Fibroblast of skin of back (primary cell): Measurements from ENCODE around the gene OR2K2. TPM values are rescaled to one million over a fixed set of nuclear protein-coding genes. Genes with fewer than 3 reads are reported as not detected.
"Not testable (repeated sequence)": the region's sequence is repeated elsewhere in the genome, so short reads cannot be mapped to it uniquely, and the experiment has no call there.

Experiments used
- DNase-seq: peaks from one replicate; pipeline ENCODE4 v3.0.0-alpha.2; 2013
- polyA plus RNA-seq, 2 experiments: library from polyadenylated mRNA; unstranded; fragments of 120-200 nt; gene quantifications; one replicate each; pipeline ENCODE4 v1.2.1, GENCODE V29; 2013; ENCODE audit not compliant: insufficient read length in 2 of 2

The OR2K2 gene, protein sequence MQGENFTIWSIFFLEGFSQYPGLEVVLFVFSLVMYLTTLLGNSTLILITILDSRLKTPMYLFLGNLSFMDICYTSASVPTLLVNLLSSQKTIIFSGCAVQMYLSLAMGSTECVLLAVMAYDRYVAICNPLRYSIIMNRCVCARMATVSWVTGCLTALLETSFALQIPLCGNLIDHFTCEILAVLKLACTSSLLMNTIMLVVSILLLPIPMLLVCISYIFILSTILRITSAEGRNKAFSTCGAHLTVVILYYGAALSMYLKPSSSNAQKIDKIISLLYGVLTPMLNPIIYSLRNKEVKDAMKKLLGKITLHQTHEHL
- polyA plus RNA-seq (2013, experiment 1 of 2; ENCODE audit: insufficient read length): not detected
- polyA plus RNA-seq (2013, experiment 2 of 2; ENCODE audit: insufficient read length): not detected

GRCh38 chr9:111330124-111330523 lies at the start of gene OR2K2:
Gene OR2K2 (minus strand): TSS chr9:111330224. CDS start chr9:111328433, 1,791 bp downstream.
- no peak for DNase-seq

DNA sequence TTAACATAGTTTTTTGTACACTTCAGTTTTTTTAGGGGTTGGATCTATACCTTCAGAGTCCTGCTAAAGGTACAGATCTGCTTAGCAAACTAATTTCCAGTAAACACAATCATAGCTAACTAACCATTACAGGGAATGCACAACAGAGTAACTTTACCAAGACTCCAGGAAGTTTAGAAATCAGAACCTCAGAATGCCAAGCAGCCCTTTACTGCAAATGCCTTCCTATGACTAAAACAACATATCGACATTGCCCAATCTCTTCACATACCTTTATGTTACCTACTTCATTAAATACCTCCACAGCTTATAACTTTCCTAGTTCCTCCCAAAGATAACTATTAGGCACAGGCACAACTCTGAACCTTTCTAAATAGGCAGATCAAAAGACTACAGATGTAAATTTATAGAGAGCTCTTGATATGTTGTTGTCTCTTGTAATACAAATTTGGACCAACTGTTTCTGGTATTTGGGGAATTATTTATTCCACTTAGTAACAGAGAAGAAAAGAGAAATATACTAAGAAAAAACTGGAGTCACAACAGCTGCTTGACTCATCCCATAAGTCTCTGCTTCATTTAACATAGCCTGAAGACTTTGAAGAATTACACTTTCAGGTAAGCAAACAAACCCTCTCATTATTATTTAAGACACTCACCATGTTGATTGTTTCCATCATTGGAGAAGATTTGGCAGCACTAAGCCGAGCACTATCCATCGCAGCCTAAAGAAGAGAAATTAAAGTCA lies 46.0 kb upstream of the OR2K2 start:
- DNase-seq: peak; percentile 12

DNA sequence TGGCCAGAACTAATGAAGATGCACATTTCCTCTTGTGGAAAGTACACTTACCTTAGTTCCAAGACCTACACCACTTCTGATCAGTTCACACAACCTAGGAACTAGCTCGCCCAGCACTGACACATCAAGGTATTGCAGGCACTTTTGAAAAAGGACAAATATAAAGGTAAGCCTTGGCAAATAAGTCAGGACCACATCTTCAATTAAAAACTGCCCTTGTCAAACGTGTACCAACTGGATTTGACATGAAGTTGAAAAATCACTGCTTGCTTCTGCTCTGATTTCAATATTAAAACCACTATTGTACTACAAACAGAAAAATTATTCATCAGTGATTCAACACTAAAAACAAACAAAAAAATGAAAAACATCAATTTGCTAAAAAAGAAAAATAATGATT lies 45.0 kb upstream of the OR2K2 start:
- no peak for DNase-seq

DNA sequence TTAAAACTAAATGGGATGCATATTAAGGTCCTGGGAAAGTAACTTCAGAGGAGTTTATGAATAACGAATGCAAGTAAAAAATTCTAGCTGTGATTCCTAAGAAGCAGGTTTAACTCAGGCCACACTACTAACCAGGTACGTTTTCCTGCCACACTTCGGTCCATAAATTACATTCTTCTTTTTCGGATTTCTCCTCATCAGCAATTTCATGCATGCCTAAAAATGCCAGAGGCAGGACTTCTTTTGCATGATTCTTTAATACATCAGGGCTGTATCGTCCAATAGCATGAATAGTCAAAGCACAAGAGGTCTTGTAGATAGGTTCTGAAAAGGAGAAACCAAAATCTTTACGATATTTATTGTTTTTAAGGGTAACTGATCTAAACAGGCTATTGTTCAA lies 42.3 kb upstream of the OR2K2 start:
- DNase-seq: no peak

- no peak for DNase-seq
These were observed 37.0 kb upstream of the OR2K2 start for GRCh38 chr9:111366978-111367377.

DNA sequence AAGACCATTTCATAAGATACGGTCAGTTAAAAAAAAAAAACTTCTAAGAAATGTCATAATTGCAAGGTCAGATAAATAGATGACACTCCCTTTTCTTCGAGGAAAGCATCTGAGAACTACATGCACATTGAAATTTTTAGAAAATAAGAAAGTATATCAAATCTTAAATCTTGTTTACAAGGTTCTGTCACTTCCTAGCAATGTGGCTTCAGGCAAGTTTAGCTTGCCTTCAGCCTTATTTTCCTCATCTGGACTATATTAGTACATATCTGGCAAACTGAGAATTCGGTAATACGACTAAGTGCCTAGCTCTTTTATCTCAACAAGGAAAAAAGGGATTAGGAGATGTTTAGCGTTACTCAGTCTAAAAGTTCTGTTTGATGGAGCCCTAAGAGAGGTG lies 32.5 kb upstream of the OR2K2 start:
- no peak for DNase-seq

DNA sequence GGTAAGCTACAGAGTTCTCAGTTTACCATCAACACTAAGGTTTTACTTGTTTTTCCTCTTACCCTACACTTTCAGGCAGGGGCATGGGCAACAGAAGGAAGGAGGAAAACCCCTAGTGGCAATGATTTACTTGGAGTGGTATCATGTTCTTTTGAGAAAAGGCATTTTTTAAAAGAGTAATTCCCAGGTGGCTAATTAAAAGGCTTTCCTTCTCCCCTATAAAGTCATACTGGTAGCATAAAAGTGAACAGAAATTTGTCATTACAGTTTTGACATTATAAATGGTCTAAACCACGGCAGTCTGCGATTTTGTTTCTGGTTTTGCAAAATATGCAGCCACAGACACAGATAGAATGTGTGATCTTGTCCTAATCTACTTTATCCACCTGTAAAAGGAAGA lies 30.9 kb upstream of the OR2K2 start:
- DNase-seq: no peak

GRCh38 chr9:111356481-111357244 lies 26.6 kb upstream of the OR2K2 start:
- DNase-seq: peak; percentile 90

- no peak for DNase-seq
These were observed 22.5 kb upstream of the OR2K2 start for GRCh38 chr9:111352545-111352944.

GRCh38 chr9:111350556-111350955 lies 20.5 kb upstream of the OR2K2 start:
- DNase-seq: peak; percentile 65

- no peak for DNase-seq
These were observed 19.7 kb upstream of the OR2K2 start for GRCh38 chr9:111349766-111350165.

- peak; percentile 57 for DNase-seq
These were observed 18.8 kb upstream of the OR2K2 start for GRCh38 chr9:111348821-111349271.

DNA sequence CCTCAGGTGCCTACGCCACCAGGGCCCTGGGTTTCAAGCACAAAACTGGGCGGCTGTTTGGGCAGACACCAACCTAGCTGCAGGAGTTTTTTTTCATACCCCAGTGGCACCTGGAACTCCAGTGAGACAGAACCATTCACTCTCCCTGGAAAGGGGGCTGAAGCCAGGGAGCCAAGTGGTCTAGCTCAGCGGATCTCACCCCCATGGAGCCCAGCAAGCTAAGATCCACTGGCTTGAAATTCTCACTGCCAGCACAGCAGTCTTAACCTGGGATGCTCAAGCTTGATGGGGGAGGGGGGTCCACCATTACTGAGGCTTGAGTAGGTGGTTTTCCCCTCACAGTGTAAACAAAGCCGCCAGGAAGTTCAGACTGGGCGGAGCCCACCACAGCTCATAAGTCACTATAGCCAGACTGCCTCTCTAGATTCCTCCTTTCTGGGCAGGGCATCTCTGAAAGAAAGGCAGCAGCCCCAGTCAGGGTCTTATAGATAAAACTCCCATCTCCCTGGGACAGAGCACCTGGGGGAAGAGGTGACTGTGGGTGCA lies 4.4 kb upstream of the OR2K2 start:
- DNase-seq: peak; percentile 9

DNA sequence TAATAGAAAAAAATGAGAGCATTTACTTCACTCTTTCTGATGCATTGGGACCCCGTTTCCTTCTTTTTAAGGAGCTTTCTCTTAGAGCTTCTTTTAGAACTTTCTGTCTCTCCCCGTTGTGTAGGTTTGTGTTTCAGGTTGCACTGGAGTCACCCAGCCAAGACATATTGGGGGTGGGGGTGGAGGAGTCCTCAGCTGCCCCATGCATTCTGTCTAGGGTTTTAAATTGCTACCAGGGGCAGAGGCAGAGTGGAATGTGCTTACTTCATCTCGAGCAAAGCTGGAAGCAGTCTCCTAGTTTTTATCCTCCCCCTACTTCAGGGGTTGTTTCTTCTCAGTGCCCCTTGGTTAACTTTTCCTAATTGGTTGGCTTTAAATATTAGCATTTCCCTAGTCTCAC lies 9.4 kb downstream of the OR2K2 start:
- DNase-seq: no peak

DNA sequence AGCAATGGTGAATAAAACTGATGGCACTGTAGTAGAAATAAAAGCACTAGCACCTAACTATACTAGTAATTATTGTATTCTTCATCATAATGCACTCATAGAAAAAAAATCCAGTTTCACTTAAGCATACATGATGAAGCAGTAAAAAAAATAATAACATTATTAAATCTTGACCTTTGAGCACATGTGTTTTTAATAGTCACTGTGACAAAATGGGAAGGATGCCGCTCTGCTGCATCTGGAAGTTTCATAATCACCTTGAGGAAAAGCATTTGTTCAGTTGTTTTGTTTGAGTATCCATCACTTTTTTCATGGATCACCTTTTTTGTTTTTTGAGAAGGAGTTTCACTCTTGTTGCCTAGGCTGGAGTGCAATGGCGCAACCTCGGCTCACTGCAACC lies 13.2 kb downstream of the OR2K2 start:
- peak; percentile 4 for DNase-seq

DNA sequence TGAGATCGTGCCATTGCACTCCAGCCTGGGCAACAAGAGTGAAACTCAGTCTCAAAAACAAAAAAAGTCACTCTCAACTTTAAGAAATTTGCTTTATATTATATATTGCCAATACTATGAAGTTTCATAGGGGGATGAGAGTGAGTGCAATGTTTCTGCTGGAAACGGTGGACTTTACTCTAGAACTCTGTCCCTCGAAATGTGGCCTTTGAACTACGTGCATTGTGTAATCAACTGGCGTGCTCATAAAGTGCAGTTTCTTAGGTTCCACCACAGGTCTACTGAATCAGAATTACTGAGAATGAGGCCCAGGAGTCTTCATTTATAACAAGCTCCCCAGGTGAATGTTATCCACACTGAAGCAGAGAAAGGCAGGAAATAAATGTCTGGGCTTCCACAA lies 24.1 kb downstream of the OR2K2 start:
- no peak for DNase-seq

DNA sequence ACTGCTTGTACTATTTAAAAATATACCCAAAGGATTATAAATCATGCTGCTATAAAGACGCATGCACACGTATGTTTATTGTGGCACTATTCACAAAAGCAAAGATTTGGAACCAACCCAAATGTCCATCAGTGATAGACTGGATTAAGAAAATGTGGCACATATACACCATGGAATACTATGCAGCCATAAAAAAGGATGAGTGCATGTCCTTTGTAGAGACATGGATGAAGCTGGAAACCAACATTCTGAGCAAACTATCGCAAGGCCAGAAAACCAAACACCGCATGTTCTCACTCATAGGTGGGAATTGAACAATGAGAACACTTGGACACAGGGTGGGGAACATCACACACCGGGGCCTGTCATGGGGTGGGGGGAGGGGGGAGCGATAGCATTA lies 26.0 kb downstream of the OR2K2 start:
- not testable (repeated sequence) for DNase-seq

DNA sequence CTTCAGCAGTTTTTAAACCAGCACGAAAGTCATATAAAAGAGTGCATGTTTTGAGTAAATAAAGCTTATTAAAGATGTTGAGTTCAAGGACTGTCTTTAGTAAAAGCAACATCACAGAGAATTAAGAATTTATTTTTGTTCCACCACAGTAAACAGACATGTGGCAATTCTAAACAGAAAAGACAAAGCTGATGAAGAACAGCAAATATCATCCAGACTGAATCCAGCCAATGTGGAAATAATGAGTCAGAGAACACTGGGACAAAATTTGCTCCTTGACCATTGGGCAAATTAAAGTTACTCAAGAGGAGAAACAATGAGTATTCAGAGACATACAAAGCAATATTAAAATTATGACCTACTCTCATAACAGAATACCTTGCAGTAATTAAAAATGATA lies 28.8 kb downstream of the OR2K2 start:
- peak; percentile 33 for DNase-seq

- peak; percentile 8 for DNase-seq
These were observed 29.8 kb downstream of the OR2K2 start for GRCh38 chr9:111300140-111300735.

- DNase-seq: not testable (repeated sequence)
These were observed 30.4 kb downstream of the OR2K2 start for GRCh38 chr9:111299599-111299966.

DNA sequence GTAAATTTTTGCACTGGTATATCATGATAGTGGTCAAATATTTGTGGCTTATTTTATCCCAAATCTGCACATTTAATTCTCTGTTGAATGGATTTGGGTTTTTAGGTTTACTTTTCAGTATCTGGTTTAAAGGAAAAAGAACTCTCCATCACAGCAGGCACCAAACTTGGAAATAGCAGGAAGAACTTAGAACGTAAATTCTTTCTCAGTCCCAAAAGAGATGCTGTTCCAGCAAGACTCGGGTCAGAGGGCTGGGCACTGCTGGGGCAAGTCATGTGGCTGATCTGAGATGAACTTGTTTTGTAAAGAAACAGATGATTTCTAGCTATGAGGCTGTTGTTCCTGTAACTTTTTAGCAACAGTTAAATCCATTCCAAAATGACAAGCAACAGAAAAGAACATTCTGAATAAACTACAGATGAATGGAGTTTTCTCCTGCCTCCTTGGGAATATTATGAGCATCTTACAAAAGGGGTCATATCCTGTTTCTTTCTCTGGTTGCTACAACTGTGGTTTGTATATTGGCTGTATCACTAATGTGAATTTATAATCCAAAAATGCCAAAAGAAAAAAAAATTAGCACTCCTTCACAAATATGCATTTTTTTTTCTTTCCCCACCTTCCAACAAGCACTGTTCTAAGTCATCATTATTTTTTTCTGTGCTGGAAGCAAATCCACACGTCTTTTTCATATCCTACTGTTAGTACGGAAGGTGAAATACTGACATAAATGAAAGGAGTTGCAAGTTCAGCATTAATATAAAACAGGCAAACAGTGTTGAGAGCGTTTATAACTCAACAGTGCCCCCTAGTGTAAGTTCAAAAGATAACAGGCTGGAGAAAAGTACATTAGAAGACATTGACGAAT lies 31.1 kb downstream of the OR2K2 start:
- peak; percentile 68 for DNase-seq
